GM18511 (cell line): ENCODE results near the gene HS6ST3.
"Not testable (repeated sequence)": the region's sequence is repeated elsewhere in the genome, so short reads cannot be mapped to it uniquely, and the experiment has no call there.

Experiments
- ATAC-seq: cut with Tn5 transposase; IDR thresholded peaks from one replicate; pipeline ENCODE4 v1.9.1; 2021; ENCODE audit warnings: mild to moderate bottlenecking, moderate library complexity; ENCODE audit not compliant: unreplicated experiment

The HS6ST3 gene

DNA sequence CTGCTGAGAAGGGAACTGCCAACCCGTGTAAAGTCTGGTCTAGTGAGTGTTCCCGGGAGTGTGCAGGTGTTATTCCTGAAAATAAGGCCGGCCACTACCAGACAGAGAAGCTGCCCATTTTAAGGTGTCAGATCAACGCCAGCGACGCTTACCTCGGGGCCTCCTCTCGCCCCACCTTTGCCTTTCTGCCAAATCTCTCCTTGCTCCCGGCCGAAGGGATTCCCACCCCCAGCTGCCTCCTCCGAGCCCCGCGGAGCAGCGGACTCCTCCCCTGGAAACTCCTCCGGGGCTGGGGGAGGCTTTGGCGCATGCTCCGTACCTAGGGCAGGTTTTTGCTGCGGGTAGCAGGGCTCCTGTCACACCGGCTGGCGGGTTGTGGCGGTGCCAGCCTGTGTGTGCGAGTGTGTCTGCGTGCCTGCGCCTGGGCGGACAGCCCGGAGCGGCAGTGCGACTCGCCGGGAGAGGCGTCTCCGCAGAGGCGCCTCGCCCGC lies at the start of gene HS6ST3:
TSS of gene HS6ST3 (plus strand) at position 359 of the 491 bp plus-strand sequence.
- ATAC-seq: peak; percentile 48

DNA sequence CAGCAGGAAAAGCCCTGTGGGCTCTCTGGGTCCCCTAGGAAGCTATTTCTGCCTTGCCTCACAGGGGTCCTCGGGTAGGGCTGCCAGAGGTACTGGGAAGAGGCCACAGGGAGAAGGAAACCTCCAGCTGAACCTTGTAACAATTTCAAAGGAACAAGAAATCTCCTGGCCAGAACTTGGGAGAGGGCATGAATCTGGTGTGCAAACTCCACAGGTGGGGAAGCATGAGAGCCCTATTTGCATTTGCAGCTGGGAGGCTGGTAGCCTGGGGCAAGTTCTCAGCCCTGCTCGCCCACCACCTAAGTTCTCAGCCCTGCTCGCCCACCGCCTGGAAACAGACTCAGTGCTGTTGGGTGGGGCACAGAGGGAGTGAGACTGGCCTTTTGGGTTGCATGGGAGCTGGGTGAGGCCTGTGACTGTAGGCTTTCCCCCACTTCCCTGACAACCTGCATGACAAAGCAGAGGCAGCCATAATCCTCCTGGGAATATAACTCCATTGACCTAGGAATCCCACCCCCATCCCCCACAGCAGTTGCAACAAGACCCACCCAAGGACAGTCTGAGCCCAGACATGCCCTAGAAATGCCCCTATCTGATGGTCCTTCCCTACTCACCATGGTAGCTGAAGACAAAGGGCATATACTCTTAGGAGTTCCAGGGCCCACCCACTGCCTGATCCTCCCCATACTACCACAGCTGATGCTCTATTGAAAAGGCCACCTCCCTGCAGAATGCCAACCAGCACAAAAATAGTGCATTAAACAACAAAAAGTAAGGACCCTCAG lies 48.4 kb upstream of the HS6ST3 start:
- no peak for ATAC-seq

DNA sequence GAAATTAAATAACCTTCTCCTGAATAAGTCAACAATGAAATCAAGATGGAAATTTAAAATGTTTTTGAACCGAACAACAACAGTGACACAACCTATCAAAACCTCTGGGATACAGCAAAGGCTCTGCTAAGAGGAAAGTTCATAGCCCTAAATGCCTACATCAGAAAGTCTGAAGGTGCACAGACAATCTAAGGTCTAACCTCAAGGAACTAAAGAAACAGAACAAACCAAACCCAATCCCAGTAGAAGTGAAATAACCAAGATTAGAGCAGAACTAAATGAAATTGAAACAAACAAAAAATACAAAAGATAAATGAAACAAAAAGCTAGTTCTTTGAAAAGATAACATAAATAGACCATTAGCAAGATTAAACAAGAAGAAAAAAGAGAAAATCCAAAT lies 45.7 kb upstream of the HS6ST3 start:
- no peak for ATAC-seq

DNA sequence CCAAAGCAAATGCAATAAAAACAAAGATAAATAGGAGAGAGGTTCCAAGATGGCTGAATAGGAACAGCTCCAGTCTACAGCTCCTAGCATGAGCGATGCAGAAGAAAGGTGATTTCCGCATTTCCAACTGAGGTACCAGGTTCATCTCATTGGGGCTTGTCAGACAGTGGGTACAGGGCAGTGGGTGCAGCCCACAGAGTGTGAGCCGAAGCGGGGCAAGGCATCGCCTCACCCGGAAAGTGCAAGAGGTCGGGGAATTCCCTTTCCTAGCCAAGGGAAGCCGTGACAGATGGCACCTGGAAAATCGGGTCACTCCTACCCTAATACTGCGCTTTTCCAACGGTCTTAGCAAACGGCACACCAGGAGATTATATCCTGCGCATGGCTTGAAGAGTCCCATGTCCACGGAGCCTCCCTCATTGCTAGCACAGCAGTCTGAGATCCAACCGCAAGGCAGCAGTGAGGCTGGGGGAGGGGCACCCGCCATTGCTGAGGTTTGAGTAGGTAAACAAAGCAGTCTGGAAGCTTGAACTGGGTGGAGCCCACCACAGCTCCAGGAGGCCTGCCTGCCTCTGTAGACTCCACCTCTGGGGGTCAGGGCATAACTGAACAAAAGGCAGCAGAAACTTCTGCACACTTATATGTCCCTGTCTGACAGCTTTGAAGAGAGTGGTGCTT lies 43.3 kb upstream of the HS6ST3 start:
- not testable (repeated sequence) for ATAC-seq

DNA sequence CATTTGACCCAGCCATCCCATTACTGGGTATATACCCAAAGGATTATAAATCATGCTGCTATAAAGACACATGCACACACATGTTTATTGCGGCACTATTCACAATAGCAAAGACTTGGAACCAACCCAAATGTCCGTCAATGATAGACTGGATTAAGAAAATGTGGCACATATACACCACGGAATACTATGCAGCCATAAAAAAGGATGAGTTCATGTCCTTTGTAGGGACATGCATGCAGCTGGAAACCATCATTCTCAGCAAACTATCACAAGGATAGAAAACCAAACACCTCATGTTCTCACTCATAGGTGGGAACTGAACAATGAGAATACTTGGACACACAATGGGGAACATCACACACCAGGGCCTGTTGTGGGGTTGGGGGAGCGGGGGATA lies 39.0 kb upstream of the HS6ST3 start:
- not testable (repeated sequence) for ATAC-seq

DNA sequence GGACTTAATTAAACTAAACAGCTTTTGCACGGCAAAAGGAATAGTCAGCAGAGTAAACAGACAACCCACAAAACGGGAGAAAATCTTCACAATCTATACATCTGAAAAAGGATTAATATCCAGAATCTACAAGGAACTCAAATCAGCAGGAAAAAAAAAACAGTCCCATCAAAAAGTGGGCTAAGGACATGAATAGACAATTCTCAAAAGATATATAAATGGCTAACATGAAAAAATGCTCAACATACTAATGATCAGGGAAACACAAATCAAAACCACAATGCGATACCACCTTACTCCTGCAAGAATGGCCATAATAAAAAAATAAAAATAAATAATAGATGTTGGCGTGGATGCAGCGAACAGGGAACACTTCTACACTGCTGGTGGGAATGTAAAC lies 38.4 kb upstream of the HS6ST3 start:
- not testable (repeated sequence) for ATAC-seq

DNA sequence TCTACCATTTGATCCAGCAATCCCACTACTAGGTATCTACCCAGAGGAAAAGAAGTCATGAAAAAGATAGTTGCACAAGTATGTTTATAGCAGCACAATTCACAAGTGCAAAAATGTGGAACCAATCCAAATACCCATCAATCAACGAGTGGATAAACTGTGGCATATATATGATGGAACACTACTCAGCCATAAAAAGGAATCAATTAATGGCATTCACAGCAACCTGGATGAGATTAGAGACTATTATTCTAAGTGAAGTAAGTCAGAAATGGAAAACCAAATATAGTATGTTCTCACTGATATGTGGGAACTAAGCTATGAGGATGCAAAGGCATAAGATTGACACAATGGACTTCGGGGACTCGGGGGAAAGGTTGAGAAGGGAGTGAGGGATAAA lies 38.0 kb upstream of the HS6ST3 start:
- not testable (repeated sequence) for ATAC-seq

DNA sequence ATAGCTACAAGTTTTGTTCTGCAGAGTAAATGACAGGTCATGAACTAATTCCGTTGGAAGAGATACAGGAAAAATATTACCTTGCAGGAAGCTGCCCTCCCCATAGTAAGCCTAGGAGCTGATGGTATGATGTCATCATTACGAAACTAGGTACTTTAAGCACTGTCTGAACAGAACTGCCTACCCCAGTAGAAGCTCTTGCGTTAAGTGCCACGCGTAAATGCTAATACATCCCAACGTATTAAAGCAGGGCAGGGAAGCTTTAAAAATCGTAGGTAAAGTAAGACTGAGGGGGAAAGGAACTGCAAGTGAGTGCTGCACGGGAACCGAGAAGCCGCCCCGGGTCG lies 37.3 kb upstream of the HS6ST3 start:
- ATAC-seq: peak; percentile 67

DNA sequence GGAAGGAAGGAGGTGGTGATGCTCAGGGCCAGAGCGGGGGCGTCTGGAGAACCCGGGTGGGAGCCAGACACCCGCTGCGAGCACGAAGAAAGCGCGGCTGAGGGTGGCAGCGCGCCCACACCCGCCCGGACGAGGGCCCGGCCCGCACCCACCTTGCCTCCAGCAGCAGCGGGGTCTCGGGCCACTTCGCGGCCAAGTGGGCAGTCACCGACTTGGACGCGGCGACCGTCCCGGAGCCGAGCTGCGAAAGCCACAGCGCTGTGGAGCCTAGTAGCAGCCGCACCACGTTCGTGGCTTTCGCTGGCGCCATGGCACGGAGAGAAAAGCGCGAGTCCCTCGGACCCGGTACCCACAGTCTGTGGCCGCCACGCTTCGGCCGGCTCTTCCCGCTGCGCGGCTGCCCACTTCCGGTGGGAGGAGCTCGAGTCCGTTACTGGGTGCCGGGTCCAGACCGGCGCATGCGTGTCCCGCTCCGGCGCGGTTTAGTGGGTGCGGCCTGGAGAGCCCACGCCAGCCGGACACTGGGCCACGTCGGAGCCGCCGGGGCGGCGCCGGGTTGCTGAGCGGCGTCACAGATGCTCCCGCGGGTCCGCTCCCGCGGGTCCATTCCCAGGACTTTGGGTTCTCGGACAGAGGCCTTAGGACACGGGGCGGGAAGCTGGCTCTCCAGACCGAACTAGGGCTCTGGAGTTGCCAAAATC lies 36.8 kb upstream of the HS6ST3 start, which contains the start of gene UGGT2:
TSS of gene UGGT2 (minus strand) at position 399 of the 701 bp plus-strand sequence. CDS start at position 310, 89 bp downstream.
- peak; percentile 96 for ATAC-seq

DNA sequence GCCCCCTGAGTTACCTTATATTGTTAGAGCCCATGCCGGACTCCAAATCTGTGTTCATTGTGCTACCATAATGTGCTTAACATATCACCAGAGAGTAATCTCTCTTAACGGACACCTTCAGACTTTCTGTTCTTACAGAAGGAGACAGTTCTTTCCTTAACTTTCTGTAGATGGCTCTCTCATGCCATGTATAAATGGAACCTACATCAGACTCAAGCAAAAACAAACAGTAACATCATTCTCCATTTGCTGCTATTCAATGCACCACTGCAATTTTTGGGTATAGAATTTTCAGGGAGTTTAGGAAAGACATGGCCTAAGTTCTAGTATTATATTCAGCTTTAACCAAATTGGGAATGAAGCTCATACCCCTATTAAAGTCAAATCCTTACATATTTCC lies 24.1 kb upstream of the HS6ST3 start:
- no peak for ATAC-seq

DNA sequence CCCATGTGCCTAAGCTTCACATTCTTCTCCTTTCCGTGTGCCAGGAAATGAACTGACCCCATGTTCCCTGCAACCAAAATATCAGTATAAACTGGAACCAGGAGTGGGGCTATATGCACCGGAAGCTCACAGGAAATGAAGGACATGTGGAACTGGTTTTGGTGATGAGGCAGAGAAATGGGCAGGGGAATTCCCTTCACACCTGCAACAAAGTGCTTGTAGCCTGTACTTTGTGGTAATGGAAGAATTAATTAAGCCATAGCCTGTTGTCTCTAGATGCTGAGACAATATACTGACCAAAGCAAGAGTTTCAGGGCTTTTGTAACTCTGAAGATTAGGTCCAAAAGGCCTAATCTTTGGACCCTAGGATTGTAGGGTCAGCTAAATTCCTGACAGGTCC lies 21.2 kb upstream of the HS6ST3 start:
- no peak for ATAC-seq

DNA sequence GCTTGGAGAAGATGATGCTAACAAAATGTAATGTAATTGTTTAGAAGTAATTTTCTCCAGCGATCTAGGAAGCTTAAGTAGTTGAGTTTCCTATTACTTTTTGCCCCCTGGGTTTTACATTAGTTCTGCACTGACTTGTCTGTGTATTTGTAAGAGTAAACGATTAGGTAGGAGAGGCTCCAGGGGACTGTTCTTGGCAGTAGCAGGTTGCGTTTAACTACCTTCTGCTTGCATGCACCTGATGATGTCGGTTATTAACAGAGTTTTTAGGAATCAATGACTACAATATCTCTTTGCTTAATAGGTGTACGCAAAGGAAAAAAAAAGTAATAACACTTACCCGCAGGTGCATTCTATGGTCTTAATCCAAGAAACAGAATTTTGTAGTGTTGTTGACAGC lies 18.4 kb upstream of the HS6ST3 start:
- ATAC-seq: no peak

DNA sequence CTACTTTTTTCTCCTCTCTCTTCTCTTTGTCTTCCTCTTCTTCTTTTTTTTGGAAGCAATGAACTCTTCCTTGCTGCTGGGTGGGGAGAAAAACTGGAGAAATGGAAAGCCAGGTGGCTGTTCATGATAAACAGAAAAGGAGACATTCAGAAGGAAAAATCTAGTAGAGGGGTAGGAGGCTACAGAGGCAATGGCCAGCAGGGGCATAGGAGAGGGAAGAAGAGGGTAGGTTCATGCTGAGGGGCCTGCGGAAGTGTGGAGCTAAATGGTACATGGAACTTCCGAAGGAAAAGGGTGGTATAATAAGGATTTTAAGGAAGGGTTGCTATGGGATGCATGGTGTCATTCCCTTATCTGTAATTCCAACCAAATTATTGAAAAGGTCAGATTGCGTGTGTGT lies 17.5 kb upstream of the HS6ST3 start:
- ATAC-seq: no peak

DNA sequence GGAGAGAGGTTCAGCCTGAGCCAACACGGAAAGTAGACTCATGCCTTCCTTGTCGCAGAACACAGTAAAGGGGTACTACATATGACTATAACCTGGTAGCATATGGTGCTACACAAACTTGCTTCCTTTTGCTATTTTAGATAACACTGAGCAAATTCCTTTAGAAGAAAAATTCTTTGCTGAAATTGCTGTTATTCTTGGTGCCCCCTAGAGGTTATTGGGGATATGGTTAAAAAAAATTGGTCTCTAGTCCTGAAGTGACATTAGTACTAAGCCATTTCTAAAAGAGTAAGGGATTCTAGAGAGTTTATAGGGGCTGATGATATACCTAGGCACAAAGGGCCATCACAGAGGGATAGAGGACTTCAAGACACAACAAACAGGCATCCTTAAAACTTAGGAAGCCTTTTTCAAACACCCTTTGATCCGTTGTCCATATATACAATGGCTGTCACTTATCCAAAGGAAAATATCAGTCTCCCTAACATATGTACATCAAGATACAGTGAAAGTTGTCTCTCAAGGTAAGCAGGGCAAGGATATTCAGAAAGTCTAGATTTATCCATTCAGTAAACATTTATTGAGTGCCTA lies 13.9 kb upstream of the HS6ST3 start:
- ATAC-seq: peak; percentile 60

DNA sequence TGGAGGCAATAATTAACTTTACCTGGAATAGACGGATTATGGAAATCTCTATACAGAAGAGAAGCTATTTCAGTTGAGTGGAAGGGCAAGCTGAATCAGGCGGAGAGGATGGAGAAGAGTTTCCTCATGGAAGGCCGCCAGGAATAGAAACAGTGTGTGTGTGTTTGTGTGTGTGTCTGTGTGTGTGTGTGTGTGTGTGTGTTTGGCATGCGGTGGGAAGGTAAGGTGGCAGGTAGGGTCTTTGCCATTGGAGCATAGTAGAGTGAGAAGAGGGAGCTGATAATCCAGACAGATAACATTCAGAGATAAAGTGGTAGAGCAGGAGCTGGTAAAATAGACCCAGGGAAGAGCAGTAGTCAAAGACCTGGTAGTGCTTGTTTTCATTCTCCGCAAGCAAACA lies 9.2 kb upstream of the HS6ST3 start:
- ATAC-seq: no peak

DNA sequence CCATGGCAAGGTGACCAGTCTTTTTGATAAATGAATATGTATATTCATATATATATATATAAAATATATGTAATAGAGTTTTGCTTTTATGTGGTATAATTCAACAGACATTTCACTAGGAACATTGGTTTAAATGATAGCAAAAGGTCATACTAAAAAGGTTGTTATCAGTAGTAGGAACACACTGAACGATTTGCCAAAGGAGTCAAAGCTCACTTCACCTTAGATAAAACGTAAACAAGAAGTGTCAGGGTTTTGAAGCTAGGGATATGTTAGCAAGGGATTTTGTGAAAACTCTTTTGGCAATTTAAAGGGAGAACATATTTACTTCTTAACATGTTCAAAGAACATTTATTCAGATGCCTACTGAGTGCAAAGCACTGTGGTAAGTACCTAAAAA lies 8.0 kb upstream of the HS6ST3 start:
- ATAC-seq: no peak

DNA sequence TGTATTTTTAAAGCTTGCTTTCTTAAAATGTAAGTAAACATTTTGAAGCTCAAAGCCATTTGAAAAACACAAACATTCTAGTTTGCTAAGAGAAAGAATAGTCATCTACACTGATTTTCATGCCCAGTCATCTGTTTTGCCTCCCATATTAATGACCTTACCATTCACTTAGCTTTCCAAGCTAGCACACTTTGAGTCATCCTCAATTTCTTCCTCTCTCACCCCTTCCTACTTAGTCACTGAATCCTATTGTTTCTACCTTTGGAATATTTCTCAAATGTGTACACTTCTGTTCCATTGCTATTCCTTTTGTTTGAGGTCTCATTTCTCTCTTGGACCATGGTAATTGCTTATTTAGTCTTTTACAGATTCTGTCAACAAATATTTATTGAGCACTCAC lies 7.3 kb upstream of the HS6ST3 start:
- ATAC-seq: no peak

DNA sequence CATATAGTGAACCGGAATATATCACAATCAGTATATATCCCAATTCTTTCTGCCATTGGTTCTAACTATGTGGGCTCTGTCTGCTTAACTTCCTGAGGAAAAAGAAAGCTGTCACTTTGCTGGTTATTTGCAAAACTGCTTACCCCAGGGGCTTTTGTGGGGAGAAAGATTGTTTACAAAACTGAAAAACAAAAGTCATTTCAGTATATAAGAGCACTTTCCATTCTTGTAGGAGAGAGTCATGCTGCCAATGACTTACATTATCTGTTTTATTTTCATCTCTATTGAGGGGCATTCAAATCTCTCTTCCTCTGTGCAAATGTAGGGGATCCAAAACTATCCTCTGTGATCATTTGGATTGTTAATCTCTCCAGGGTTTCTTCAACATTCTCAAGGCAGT lies 3.2 kb upstream of the HS6ST3 start:
- no peak for ATAC-seq

DNA sequence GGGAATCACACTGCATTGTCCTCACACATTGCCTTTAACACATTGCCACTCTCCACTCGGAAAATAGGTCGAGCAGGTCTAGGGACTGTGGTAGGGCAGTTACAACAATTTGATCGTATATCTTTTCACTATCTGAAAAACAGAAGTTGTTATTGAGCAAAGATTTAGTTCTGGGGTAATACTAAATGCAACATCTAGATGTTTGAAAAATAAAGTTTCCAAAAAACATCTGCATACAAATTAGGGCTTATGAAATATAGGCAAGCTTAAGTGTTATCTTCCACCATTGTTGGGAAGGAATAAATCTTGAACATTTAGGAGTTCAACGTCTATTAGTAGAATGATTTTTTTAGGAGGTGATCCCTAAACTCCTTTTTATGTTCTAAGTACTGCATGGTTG lies 768 bp upstream of the HS6ST3 start:
- no peak for ATAC-seq

DNA sequence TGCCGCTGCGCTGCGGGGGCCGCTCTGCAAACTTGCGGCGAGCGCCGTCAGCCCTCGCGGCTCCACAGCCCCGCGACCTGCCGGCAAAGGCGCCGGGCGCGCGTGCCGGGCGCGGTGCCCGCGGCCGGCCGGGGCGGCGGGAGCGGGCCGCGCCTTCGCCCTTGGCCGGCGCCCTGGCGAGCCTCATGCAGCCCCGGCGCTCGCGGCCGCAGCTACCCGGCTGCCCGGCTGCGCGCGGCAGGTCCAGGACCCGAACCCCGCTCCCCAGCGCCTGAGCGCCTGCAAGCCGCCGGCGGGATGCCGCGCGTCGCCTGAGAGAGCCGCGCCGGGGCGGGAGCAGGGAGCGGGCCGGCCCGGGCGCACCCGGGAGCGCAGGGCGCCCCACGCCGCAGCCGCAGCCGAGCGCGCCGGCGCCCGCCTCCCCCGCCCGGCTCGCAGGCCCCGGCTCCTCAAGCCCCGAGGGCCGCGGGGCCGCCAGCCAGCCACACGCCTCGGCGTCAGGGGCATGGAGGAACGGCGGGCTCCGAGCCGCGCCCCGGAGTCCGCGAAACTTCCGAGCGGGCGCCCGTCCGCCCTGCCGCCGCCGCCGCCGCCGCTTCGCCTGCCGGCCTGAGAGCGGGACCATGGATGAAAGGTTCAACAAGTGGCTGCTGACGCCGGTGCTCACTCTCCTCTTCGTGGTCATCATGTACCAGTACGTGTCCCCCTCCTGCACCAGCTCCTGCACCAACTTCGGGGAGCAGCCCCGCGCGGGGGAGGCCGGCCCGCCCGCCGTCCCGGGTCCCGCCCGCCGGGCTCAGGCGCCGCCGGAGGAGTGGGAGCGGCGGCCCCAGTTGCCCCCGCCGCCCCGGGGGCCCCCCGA lies 564 bp downstream of the HS6ST3 start:
- peak; percentile 60 for ATAC-seq
